CD14-positive monocyte (primary cell): ENCODE measurements around the gene COPS6. TPM values are rescaled to one million over a fixed set of nuclear protein-coding genes. Genes with fewer than 3 reads are reported as not detected.

ENCODE experiments used
- DNase-seq, 3 donors: peaks; one replicate each; pipeline ENCODE4 v3.0.0-alpha.2; 2011 to 2022
- H2AFZ ChIP-seq: 2 replicates; pipeline ENCODE4 v1.6.0; 2012; ENCODE audit warnings: mild to moderate bottlenecking, low read depth, low read length, inconsistent platforms; ENCODE audit not compliant: insufficient read depth, poor library complexity, severe bottlenecking
- H3K27ac ChIP-seq, 2 donors: 1 replicate in 1 of 2; 2 replicates in 1 of 2; pipeline ENCODE4 v1.5.1; 2012 to 2013; ENCODE audit warnings: low read length in 2 of 2, control low read depth in 1 of 2, inconsistent platforms in 1 of 2, low read depth in 1 of 2, mild to moderate bottlenecking in 1 of 2
- H3K27me3 ChIP-seq, 2 donors: one replicate each; pipeline versions ENCODE4 v1.6.0 to v1.6.1; 2011 to 2013; ENCODE audit warnings: low read length in 2 of 2; ENCODE audit not compliant: control insufficient read depth in 2 of 2, insufficient read depth in 2 of 2
- H3K36me3 ChIP-seq, 2 donors: replicated peaks in 1 of 2; 1 replicate in 1 of 2; 2 replicates in 1 of 2; pipeline versions ENCODE4 v1.5.1 to v1.6.1; 2012 to 2013; ENCODE audit warnings: low read length in 2 of 2, control low read depth in 1 of 2, inconsistent platforms in 1 of 2, mild to moderate bottlenecking in 1 of 2; ENCODE audit not compliant: insufficient read depth in 2 of 2, control insufficient read depth in 1 of 2
- H3K4me1 ChIP-seq, 2 donors: 1 replicate in 1 of 2; 2 replicates in 1 of 2; pipeline versions ENCODE4 v1.5.1 to v1.6.1; 2012 to 2013; ENCODE audit warnings: low read length in 2 of 2, control low read depth in 1 of 2, inconsistent platforms in 1 of 2, mild to moderate bottlenecking in 1 of 2, moderate library complexity in 1 of 2; ENCODE audit not compliant: insufficient read depth in 2 of 2, control insufficient read depth in 1 of 2
- H3K4me2 ChIP-seq: replicated peaks from 2 replicates; pipeline ENCODE3; 2012; ENCODE audit warnings: low read length, moderate library complexity, mild to moderate bottlenecking; ENCODE audit not compliant: poor library complexity, severe bottlenecking; ENCODE audit errors: extremely low read depth
- H3K4me3 ChIP-seq, 3 experiments: fragments of 200-600 bp in 1 of 3; sonication (generic) in 1 of 3; replicated peaks in 1 of 3; 1 replicate in 2 of 3; 2 replicates in 1 of 3; pipeline ENCODE4 v1.5.1; 2011 to 2013; ENCODE audit warnings: low read length in 3 of 3, mild to moderate bottlenecking in 3 of 3, control low read depth in 2 of 3, low read depth in 2 of 3, inconsistent platforms in 1 of 3, moderate library complexity in 1 of 3
- H3K79me2 ChIP-seq: 2 replicates; pipeline ENCODE4 v1.6.0; 2012; ENCODE audit warnings: mild to moderate bottlenecking, control low read depth, inconsistent platforms, low read length, moderate library complexity; ENCODE audit not compliant: insufficient read depth
- H3K9ac ChIP-seq: 2 replicates; pipeline ENCODE4 v1.6.0; 2017; ENCODE audit warnings: low read length, mild to moderate bottlenecking; ENCODE audit not compliant: insufficient read depth, poor library complexity, severe bottlenecking
- H3K9me3 ChIP-seq, 2 donors: replicated peaks in 1 of 2; 1 replicate in 1 of 2; 2 replicates in 1 of 2; pipeline versions ENCODE4 v1.5.1 to v1.6.1; 2012 to 2013; ENCODE audit warnings: low read length in 2 of 2, control low read depth in 1 of 2; ENCODE audit not compliant: control insufficient read depth in 1 of 2, insufficient read depth in 1 of 2
- H4K20me1 ChIP-seq: 2 replicates; pipeline ENCODE4 v1.6.0; 2012; ENCODE audit warnings: mild to moderate bottlenecking, low read length, control low read depth, moderate library complexity; ENCODE audit not compliant: insufficient read depth
- H3K27ac Mint-ChIP-seq, 7 donors: one replicate each; pipeline ENCODE4 v1.8.0; 2020; ENCODE audit warnings: mild to moderate bottlenecking in 7 of 7, mixed read lengths in 7 of 7, moderate library complexity in 6 of 7, inconsistent platforms in 2 of 7
- H3K27me3 Mint-ChIP-seq, 3 donors: one replicate each; pipeline ENCODE4 v1.8.0; 2021 to 2022; ENCODE audit warnings: low read depth in 3 of 3, mild to moderate bottlenecking in 3 of 3, mixed read lengths in 3 of 3, moderate library complexity in 3 of 3, inconsistent platforms in 1 of 3
- H3K36me3 Mint-ChIP-seq, 2 donors: one replicate each; pipeline ENCODE4 v1.8.0; 2020; ENCODE audit warnings: mixed read lengths in 2 of 2, inconsistent platforms in 1 of 2, mild to moderate bottlenecking in 1 of 2
- H3K4me1 Mint-ChIP-seq: one replicate; pipeline ENCODE4 v1.8.0; 2020; ENCODE audit warnings: mild to moderate bottlenecking, mixed read lengths
- H3K4me3 Mint-ChIP-seq, 2 donors: one replicate each; pipeline ENCODE4 v1.8.0; 2020; ENCODE audit warnings: mild to moderate bottlenecking in 2 of 2, mixed read lengths in 2 of 2, moderate library complexity in 1 of 2
- H3K9me3 Mint-ChIP-seq, 7 donors: one replicate each; pipeline ENCODE4 v1.8.0; 2020 to 2022; ENCODE audit warnings: mixed read lengths in 7 of 7, mild to moderate bottlenecking in 6 of 7, moderate library complexity in 6 of 7, inconsistent platforms in 2 of 7
- CTCF ChIP-seq: fragments of 200-600 bp; IDR thresholded peaks from one replicate; pipeline ENCODE4 v1.8.0; 2022; ENCODE audit warnings: antibody characterized with exemption, mild to moderate bottlenecking
- WGBS: methylation state at CpG from one replicate; pipeline ENCODE4 v1.1.5; 2013; ENCODE audit warnings: missing lambda C conversion rate; ENCODE audit not compliant: insufficient coverage; 5-methylcytosine and 5-hydroxymethylcytosine counted together
- intact Hi-C, 2 donors: fragments of 100-400 bp; cut with micrococcal nuclease; formaldehyde crosslinking; loops; one replicate each; pipeline versions ENCODE4 v1.15.0 to v1.15.1; 2023
- polyA plus RNA-seq, 3 donors: library from polyadenylated mRNA; depleted of rRNA in 1 of 3; unstranded in 2 of 3; stranded (reverse) in 1 of 3; fragments of 300-500 nt in 2 of 3; fragments of >200 nt in 1 of 3; fragmentation: Illumina TruSeq in 2 of 3; gene quantifications; 1 replicate in 2 of 3; 2 replicates in 1 of 3; pipeline ENCODE4 v1.2.3, GENCODE V29; 2012 to 2021

Gene COPS6
- polyA plus RNA-seq, 3 donors, result 77.1 to 119 (median 109) TPM

- H3K27ac Mint-ChIP-seq, result no peak overlapping the region
- peaks cover 14 to 21% of the 10 kb centered on the region in 2 donors for H3K36me3 ChIP-seq
- peak; percentile 22 to 39 (median 27) for DNase-seq
- peaks cover 17 to 20% of the 10 kb centered on the region in 2 donors for H3K36me3 Mint-ChIP-seq
- TF ChIP-seq CTCF, result no peak
- no peaks in the 10 kb centered on the region for H3K9me3 ChIP-seq
- intact Hi-C loops, result loop anchor here (10.0 kb wide), 2 partner anchors 58 to 138 kb away; partner anchors contain the start of gene TRIM4 (in 2 of the 2)
- no peak overlapping the region for H3K4me3 ChIP-seq
- H3K4me1 Mint-ChIP-seq, result peaks cover 10% of the 10 kb centered on the region
- no peaks in the 10 kb centered on the region for H4K20me1 ChIP-seq
- H3K27me3 ChIP-seq, result no peaks in the 10 kb centered on the region
- no peak overlapping the region for H3K4me3 Mint-ChIP-seq
- H3K79me2 ChIP-seq, result peaks cover 12% of the 10 kb centered on the region
- H3K27me3 Mint-ChIP-seq, result peaks cover 0 to 2% (median 0%) of the 10 kb centered on the region in 3 donors
- H3K9ac ChIP-seq, result no peak overlapping the region
- peaks cover 12 to 14% of the 10 kb centered on the region in 2 donors for H3K4me1 ChIP-seq
- no peaks in the 10 kb centered on the region for H3K9me3 Mint-ChIP-seq
- H3K27ac ChIP-seq, result no peak overlapping the region
- no peak overlapping the region for H3K4me2 ChIP-seq
- WGBS, result 69% methylated on average over 2 of the region's 3 CpGs
- no peak overlapping the region for H2AFZ ChIP-seq
Observed at GRCh38 chr7:100053215-100053614, 35.6 kb upstream of the COPS6 start.

DNA sequence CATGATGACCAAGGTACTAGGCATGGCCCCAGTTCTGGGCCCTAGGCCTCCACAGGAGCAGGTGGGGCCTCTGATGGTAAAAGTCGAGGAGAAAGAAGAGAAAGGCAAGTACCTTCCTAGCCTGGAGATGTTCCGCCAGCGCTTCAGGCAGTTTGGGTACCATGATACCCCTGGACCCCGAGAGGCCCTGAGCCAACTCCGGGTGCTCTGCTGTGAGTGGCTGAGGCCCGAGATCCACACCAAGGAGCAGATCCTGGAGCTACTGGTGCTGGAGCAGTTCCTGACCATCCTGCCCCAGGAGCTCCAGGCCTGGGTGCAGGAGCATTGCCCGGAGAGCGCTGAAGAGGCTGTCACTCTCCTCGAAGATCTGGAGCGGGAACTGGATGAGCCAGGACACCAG is 31.8 kb upstream of the COPS6 start:
- Histone ChIP-seq H3K4me1 (no peaks in the 10 kb centered on the region), H3K27me3 (no peaks in the 10 kb centered on the region), H3K27ac (no peak overlapping the region), H3K9me3 (no peaks in the 10 kb centered on the region), H3K9ac (no peak overlapping the region), H4K20me1 (no peaks in the 10 kb centered on the region), H3K4me2 (no peak overlapping the region), H2AFZ (no peak overlapping the region), H3K4me3 (no peak overlapping the region), H3K36me3 (peaks cover 25 to 54% of the 10 kb centered on the region in 2 donors), H3K79me2 (no peaks in the 10 kb centered on the region)
- intact Hi-C loops, result loop anchor here (10.0 kb wide), 2 partner anchors 62 to 142 kb away; partner anchors contain the start of gene TRIM4 (in 2 of the 2)
- Mint-ChIP-seq H3K4me3 (no peak overlapping the region), H3K27ac (peak overlapping the region in 1 of 7 donors; percentile 26), H3K4me1 (no peaks in the 10 kb centered on the region), H3K36me3 (peaks cover 43 to 53% of the 10 kb centered on the region in 2 donors), H3K9me3 (peaks cover 0 to 1% (median 0%) of the 10 kb centered on the region in 7 donors), H3K27me3 (peaks cover 0 to 2% (median 2%) of the 10 kb centered on the region in 3 donors)
- WGBS, result 95% methylated on average over 10 of the region's 10 CpGs
- no peak for TF ChIP-seq CTCF
- DNase-seq, result no peak
